WTC11 (cell line): Measurements from ENCODE around the gene UCHL1. TPM values are rescaled to one million over a fixed set of nuclear protein-coding genes. Genes with fewer than 3 reads are reported as not detected.

ENCODE experiments used
- ATAC-seq: fragments of 200-7000 bp; cut with Tn5 transposase; 2 replicates; pipeline ENCODE4 v1.10.0; 2021; ENCODE audit warnings: mild to moderate bottlenecking, moderate library complexity
- CTCF ChIA-PET: fragments of 300-600 bp; sonication (Branson Sonifier 250); formaldehyde crosslinking; loops from one replicate; lab custom pipeline; 2021; ENCODE audit warnings: antibody characterized with exemption; lab: Charles Lee
- POLR2A ChIA-PET: fragments of 350-600 bp; sonication (Branson Sonifier 250); formaldehyde crosslinking; loops from one replicate; lab custom pipeline; 2021; ENCODE audit warnings: antibody characterized with exemption; lab: Charles Lee
- DNase-seq: peaks from one replicate; pipeline ENCODE4 v3.0.0; 2021; ENCODE audit warnings: low spot score
- H3K27ac Mint-ChIP-seq: 2 replicates; pipeline ENCODE4 v1.8.0; 2021; ENCODE audit warnings: mixed read lengths
- H3K27me3 Mint-ChIP-seq: 2 replicates; pipeline ENCODE4 v1.8.0; 2021; ENCODE audit warnings: low read depth, mild to moderate bottlenecking, moderate library complexity, mixed read lengths
- H3K36me3 Mint-ChIP-seq: 2 replicates; pipeline ENCODE4 v1.8.0; 2021; ENCODE audit warnings: mixed read lengths
- H3K4me1 Mint-ChIP-seq: 2 replicates; pipeline ENCODE4 v1.8.0; 2022; ENCODE audit warnings: mixed read lengths
- H3K4me3 Mint-ChIP-seq: 2 replicates; pipeline ENCODE4 v1.8.0; 2021; ENCODE audit warnings: mild to moderate bottlenecking, moderate library complexity, mixed read lengths
- H3K9me3 Mint-ChIP-seq: 2 replicates; pipeline ENCODE4 v1.8.0; 2021; ENCODE audit warnings: mixed read lengths
- CBFB ChIP-seq: sonication (generic); formaldehyde crosslinking; IDR thresholded peaks from 2 replicates; pipeline ENCODE4 v1.8.1; 2022; ENCODE audit warnings: mild to moderate bottlenecking, low read depth, missing genetic modification reagents
- CREB1 ChIP-seq: sonication (generic); formaldehyde crosslinking; IDR thresholded peaks from 2 replicates; pipeline ENCODE4 v1.8.0; 2023; ENCODE audit warnings: mild to moderate bottlenecking, missing genetic modification reagents
- ELF4 ChIP-seq: sonication (generic); formaldehyde crosslinking; IDR thresholded peaks from 2 replicates; pipeline ENCODE4 v1.8.1; 2022; ENCODE audit warnings: low read depth, mild to moderate bottlenecking, moderate library complexity, missing genetic modification reagents
- ETV6 ChIP-seq: sonication (generic); formaldehyde crosslinking; IDR thresholded peaks from 2 replicates; pipeline ENCODE4 v1.8.1; 2022; ENCODE audit warnings: mild to moderate bottlenecking, missing genetic modification reagents
- GABPB1 ChIP-seq: sonication (generic); formaldehyde crosslinking; IDR thresholded peaks from 2 replicates; pipeline ENCODE4 v1.8.1; 2023; ENCODE audit warnings: mild to moderate bottlenecking, missing genetic modification reagents
- GTF2I ChIP-seq: fragments of 250-450 bp; sonication (Bioruptor Pico); conservative IDR thresholded peaks from 2 replicates; pipeline ENCODE4 v1.4.0; 2021; ENCODE audit warnings: mild to moderate bottlenecking
- NR2C2 ChIP-seq: sonication (generic); formaldehyde crosslinking; IDR thresholded peaks from 2 replicates; pipeline ENCODE4 v1.8.0; 2022; ENCODE audit warnings: mild to moderate bottlenecking, missing genetic modification reagents
- RELA ChIP-seq: sonication (generic); formaldehyde crosslinking; IDR thresholded peaks from 2 replicates; pipeline ENCODE4 v1.8.1; 2022; ENCODE audit warnings: missing genetic modification reagents, mild to moderate bottlenecking, borderline replicate concordance
- RORB ChIP-seq: fragments of 250-450 bp; sonication (Bioruptor Pico); IDR thresholded peaks from 2 replicates; pipeline ENCODE4 v1.9.0; 2021; ENCODE audit warnings: mild to moderate bottlenecking
- SMAD3 ChIP-seq: sonication (generic); formaldehyde crosslinking; IDR thresholded peaks from 2 replicates; pipeline ENCODE4 v1.8.0; 2022; ENCODE audit warnings: missing genetic modification reagents, mild to moderate bottlenecking, borderline replicate concordance
- SMAD4 ChIP-seq: sonication (generic); formaldehyde crosslinking; IDR thresholded peaks from 2 replicates; pipeline ENCODE4 v1.8.0; 2022; ENCODE audit warnings: mild to moderate bottlenecking, missing genetic modification reagents
- ZMAT4 ChIP-seq: fragments of 250-450 bp; sonication (Bioruptor Pico); IDR thresholded peaks from 2 replicates; pipeline ENCODE4 v1.9.0; 2021; ENCODE audit warnings: mild to moderate bottlenecking
- ZNF138 ChIP-seq: sonication (generic); formaldehyde crosslinking; conservative IDR thresholded peaks from 2 replicates; pipeline ENCODE4 v1.8.1; 2022; ENCODE audit warnings: mild to moderate bottlenecking, moderate library complexity, missing genetic modification reagents
- ZNF423 ChIP-seq: fragments of 250-450 bp; sonication (Bioruptor Pico); IDR thresholded peaks from 2 replicates; pipeline ENCODE4 v2.1.2; 2022; ENCODE audit warnings: mild to moderate bottlenecking, moderate library complexity
- ZNF512 ChIP-seq: sonication (generic); formaldehyde crosslinking; IDR thresholded peaks from 2 replicates; pipeline ENCODE4 v1.8.1; 2022; ENCODE audit warnings: missing genetic modification reagents, borderline replicate concordance
- total RNA-seq: library from RNA; stranded (reverse); gene quantifications from 3 replicates; pipeline ENCODE4 v1.2.3, GENCODE V29; 2021
- TF ChIP-seq, protein P1 (sequence below): sonication (generic); formaldehyde crosslinking; IDR thresholded peaks from 2 replicates; pipeline ENCODE4 v1.8.0; 2023; ENCODE audit warnings: missing genetic modification reagents, mild to moderate bottlenecking, borderline replicate concordance
- TF ChIP-seq, protein P2 (sequence below): sonication (generic); formaldehyde crosslinking; IDR thresholded peaks from 2 replicates; pipeline ENCODE4 v1.8.1; 2023; ENCODE audit warnings: mild to moderate bottlenecking, moderate library complexity, missing genetic modification reagents
- TF ChIP-seq, protein P3 (sequence below): sonication (generic); formaldehyde crosslinking; IDR thresholded peaks from 2 replicates; pipeline ENCODE4 v1.8.0; 2022; ENCODE audit warnings: mild to moderate bottlenecking, missing genetic modification reagents

UCHL1 gene
- total RNA-seq, 1 experiment from 2014 or later: 548 TPM

- Mint-ChIP-seq H3K27me3 (0 out of 2 replicates have a peak, but pooled peaks cover 2% of the 10 kb centered on the region), H3K9me3 (peaks cover 36% of the 10 kb centered on the region), H3K4me1 (peaks cover 7% of the 10 kb centered on the region), H3K27ac (no peak overlapping the region), H3K4me3 (no peak overlapping the region), H3K36me3 (peaks cover 17% of the 10 kb centered on the region)
- ATAC-seq: no peak
- DNase-seq: no peak
- ChIA-PET CTCF (no interaction called here), POLR2A (interaction anchor here (0.6 kb wide), 1 partner anchor 8 kb away, joined by 3 read pairs; no protein-coding TSS in a partner anchor)
- TF ChIP-seq ZMAT4 (CRISPR knock-in tag): no peak
- TF ChIP-seq ZNF138 (CRISPR knock-in tag): no peak
- TF ChIP-seq SMAD4 (CRISPR knock-in tag): no peak
- TF ChIP-seq, protein P1, sequence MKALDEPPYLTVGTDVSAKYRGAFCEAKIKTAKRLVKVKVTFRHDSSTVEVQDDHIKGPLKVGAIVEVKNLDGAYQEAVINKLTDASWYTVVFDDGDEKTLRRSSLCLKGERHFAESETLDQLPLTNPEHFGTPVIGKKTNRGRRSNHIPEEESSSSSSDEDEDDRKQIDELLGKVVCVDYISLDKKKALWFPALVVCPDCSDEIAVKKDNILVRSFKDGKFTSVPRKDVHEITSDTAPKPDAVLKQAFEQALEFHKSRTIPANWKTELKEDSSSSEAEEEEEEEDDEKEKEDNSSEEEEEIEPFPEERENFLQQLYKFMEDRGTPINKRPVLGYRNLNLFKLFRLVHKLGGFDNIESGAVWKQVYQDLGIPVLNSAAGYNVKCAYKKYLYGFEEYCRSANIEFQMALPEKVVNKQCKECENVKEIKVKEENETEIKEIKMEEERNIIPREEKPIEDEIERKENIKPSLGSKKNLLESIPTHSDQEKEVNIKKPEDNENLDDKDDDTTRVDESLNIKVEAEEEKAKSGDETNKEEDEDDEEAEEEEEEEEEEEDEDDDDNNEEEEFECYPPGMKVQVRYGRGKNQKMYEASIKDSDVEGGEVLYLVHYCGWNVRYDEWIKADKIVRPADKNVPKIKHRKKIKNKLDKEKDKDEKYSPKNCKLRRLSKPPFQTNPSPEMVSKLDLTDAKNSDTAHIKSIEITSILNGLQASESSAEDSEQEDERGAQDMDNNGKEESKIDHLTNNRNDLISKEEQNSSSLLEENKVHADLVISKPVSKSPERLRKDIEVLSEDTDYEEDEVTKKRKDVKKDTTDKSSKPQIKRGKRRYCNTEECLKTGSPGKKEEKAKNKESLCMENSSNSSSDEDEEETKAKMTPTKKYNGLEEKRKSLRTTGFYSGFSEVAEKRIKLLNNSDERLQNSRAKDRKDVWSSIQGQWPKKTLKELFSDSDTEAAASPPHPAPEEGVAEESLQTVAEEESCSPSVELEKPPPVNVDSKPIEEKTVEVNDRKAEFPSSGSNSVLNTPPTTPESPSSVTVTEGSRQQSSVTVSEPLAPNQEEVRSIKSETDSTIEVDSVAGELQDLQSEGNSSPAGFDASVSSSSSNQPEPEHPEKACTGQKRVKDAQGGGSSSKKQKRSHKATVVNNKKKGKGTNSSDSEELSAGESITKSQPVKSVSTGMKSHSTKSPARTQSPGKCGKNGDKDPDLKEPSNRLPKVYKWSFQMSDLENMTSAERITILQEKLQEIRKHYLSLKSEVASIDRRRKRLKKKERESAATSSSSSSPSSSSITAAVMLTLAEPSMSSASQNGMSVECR (CRISPR knock-in tag): no peak
- no peak for TF ChIP-seq RORB (CRISPR knock-in tag)
- no peak for TF ChIP-seq RELA (CRISPR knock-in tag)
- no peak for TF ChIP-seq ELF4 (CRISPR knock-in tag)
Observed at GRCh38 chr4:41294445-41295062, 37.8 kb downstream of the UCHL1 start.

DNA sequence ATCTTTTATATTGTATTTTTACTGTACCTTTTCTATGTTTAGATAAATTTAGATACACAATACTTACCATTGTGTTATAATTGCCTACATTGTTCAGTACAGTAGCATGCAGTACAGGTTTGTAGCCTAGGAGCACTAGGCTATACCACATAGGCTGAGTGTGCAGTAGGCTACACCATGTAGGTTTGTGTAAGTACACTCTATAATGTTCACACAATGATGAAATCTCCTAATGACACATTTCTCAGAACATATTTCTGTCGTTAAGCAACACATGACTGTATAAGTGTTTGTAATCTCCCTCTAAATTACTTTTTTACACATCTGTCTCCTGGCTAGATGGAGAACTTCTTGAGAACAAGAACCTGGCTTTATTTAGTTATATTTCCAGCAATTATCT lies 40.3 kb downstream of the UCHL1 start:
- no peak overlapping the region for H3K27ac Mint-ChIP-seq
- DNase-seq (no peak), ATAC-seq (no peak)
- 0 out of 2 replicates have a peak, but pooled peaks cover 2% of the 10 kb centered on the region for H3K27me3 Mint-ChIP-seq
- peaks cover 25% of the 10 kb centered on the region for H3K9me3 Mint-ChIP-seq
- no peak overlapping the region for H3K4me3 Mint-ChIP-seq
- peaks cover 7% of the 10 kb centered on the region for H3K4me1 Mint-ChIP-seq
- POLR2A ChIA-PET: no interaction called here
- H3K36me3 Mint-ChIP-seq: peaks cover 17% of the 10 kb centered on the region
- CTCF ChIA-PET: no interaction called here
- TF ChIP-seq, protein P1 (CRISPR knock-in tag): no peak
- TF ChIP-seq ETV6 (no peak), SMAD3 (no peak), CREB1 (CRISPR knock-in tag) (no peak), ZNF423 (CRISPR knock-in tag) (no peak), ZNF512 (no peak), NR2C2 (CRISPR knock-in tag) (no peak), GTF2I (CRISPR knock-in tag) (no peak), CBFB (CRISPR knock-in tag) (no peak), GABPB1 (CRISPR knock-in tag) (no peak)
- TF ChIP-seq, protein P2, sequence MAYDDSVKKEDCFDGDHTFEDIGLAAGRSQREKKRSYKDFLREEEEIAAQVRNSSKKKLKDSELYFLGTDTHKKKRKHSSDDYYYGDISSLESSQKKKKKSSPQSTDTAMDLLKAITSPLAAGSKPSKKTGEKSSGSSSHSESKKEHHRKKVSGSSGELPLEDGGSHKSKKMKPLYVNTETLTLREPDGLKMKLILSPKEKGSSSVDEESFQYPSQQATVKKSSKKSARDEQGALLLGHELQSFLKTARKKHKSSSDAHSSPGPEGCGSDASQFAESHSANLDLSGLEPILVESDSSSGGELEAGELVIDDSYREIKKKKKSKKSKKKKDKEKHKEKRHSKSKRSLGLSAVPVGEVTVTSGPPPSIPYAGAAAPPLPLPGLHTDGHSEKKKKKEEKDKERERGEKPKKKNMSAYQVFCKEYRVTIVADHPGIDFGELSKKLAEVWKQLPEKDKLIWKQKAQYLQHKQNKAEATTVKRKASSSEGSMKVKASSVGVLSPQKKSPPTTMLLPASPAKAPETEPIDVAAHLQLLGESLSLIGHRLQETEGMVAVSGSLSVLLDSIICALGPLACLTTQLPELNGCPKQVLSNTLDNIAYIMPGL (CRISPR knock-in tag): no peak
- TF ChIP-seq, protein P3, sequence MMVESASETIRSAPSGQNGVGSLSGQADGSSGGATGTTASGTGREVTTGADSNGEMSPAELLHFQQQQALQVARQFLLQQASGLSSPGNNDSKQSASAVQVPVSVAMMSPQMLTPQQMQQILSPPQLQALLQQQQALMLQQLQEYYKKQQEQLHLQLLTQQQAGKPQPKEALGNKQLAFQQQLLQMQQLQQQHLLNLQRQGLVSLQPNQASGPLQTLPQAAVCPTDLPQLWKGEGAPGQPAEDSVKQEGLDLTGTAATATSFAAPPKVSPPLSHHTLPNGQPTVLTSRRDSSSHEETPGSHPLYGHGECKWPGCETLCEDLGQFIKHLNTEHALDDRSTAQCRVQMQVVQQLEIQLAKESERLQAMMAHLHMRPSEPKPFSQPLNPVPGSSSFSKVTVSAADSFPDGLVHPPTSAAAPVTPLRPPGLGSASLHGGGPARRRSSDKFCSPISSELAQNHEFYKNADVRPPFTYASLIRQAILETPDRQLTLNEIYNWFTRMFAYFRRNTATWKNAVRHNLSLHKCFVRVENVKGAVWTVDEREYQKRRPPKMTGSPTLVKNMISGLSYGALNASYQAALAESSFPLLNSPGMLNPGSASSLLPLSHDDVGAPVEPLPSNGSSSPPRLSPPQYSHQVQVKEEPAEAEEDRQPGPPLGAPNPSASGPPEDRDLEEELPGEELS (CRISPR knock-in tag): no peak
